Measurements from ENCODE around the gene AJAP1. TPM values are rescaled to one million over a fixed set of nuclear protein-coding genes. Genes with fewer than 3 reads are reported as not detected.
"Not testable (repeated sequence)": the region's sequence is repeated elsewhere in the genome, so short reads cannot be mapped to it uniquely, and the experiment has no call there.

The AJAP1 gene
- total RNA-seq, 1 donor from 2014 or later: 0.17 TPM

GRCh38 chr1:4658643-4659628, 4.5 kb downstream of the AJAP1 start:
- DNase-seq: no peak

GRCh38 chr1:4660917-4661594, 6.6 kb downstream of the AJAP1 start:
- DNase-seq: no peak

- DNase-seq: no peak
Observed at GRCh38 chr1:4661595-4661917, 7.1 kb downstream of the AJAP1 start.

- DNase-seq: no peak
Observed at GRCh38 chr1:4662168-4662567, 7.8 kb downstream of the AJAP1 start.

- DNase-seq: no peak
Observed at GRCh38 chr1:4662723-4663122, 8.3 kb downstream of the AJAP1 start.

GRCh38 chr1:4664095-4664494, 9.7 kb downstream of the AJAP1 start:
- no peak for DNase-seq

GRCh38 chr1:4664606-4665005, 10.2 kb downstream of the AJAP1 start:
- no peak for DNase-seq

- DNase-seq: no peak
Observed at GRCh38 chr1:4665456-4665855, 11.0 kb downstream of the AJAP1 start.

- DNase-seq: not testable (repeated sequence)
Observed at GRCh38 chr1:4666683-4667082, 12.3 kb downstream of the AJAP1 start.

GRCh38 chr1:4668743-4669700, 14.6 kb downstream of the AJAP1 start:
- DNase-seq: no peak

- DNase-seq: no peak
Observed at GRCh38 chr1:4670265-4670664, 15.9 kb downstream of the AJAP1 start.

GRCh38 chr1:4671828-4672227, 17.4 kb downstream of the AJAP1 start:
- DNase-seq: no peak

GRCh38 chr1:4673494-4673893, 19.1 kb downstream of the AJAP1 start:
- no peak for DNase-seq

- no peak for DNase-seq
Observed at GRCh38 chr1:4674117-4674516, 19.7 kb downstream of the AJAP1 start.

- no peak for DNase-seq
Observed at GRCh38 chr1:4674676-4675075, 20.3 kb downstream of the AJAP1 start.

GRCh38 chr1:4675454-4676186, 21.2 kb downstream of the AJAP1 start:
- no peak for DNase-seq

- DNase-seq: no peak
Observed at GRCh38 chr1:4676253-4676652, 21.8 kb downstream of the AJAP1 start.

- DNase-seq: no peak
Observed at GRCh38 chr1:4677608-4678007, 23.2 kb downstream of the AJAP1 start.

- no peak for DNase-seq
Observed at GRCh38 chr1:4678066-4678717, 23.8 kb downstream of the AJAP1 start.

- DNase-seq: no peak
Observed at GRCh38 chr1:4681026-4681425, 26.6 kb downstream of the AJAP1 start.

- DNase-seq: no peak
Observed at GRCh38 chr1:4682607-4683220, 28.3 kb downstream of the AJAP1 start.

All from dermis blood vessel endothelial cell (primary cell).